Caki2 (cell line): ENCODE results near the gene CPS1. TPM values are rescaled to one million over a fixed set of nuclear protein-coding genes. Genes with fewer than 3 reads are reported as not detected.

ENCODE experiments used
- total RNA-seq: library from RNA; depleted of rRNA; stranded (reverse); fragments of >200 nt; shearing (Covaris generic); gene quantifications from 2 replicates; pipeline ENCODE4 v1.2.3, GENCODE V29; 2014; ENCODE audit warnings: low replicate concordance; rRNA removed

Gene CPS1
- total RNA-seq, 1 experiment from 2014 or later: 0.95 TPM

Other genes with a start within 250 kb of the CPS1 start
- gene MYL1, start 241.4 kb upstream of the CPS1 start, total RNA-seq: not detected in 2 replicates
- gene LANCL1, start 79.8 kb upstream of the CPS1 start, total RNA-seq: 42.3 and 44.6 TPM in 2 replicates